ENCODE measurements around the gene PRKAG2. TPM values are rescaled to one million over a fixed set of nuclear protein-coding genes. Genes with fewer than 3 reads are reported as not detected.
A peak's percentile ranks its signal among the peaks of the same experiment; 100 is the strongest.

Gene PRKAG2
- total RNA-seq (10 to 100 TPM in 2 of 6 donors, 1 to 10 TPM in 4; 7.4 to 16.7 (median 9.2) TPM), polyA plus RNA-seq (10 to 100 TPM in 1 of 2 donors, 1 to 10 TPM in 1; 8.6 to 13.1 TPM)

- no peak for TF ChIP-seq CTCF (IDR thresholded peaks at IDR 0.05)
- ATAC-seq (peak; percentile 39 to 66 (median 49)), FAIRE-seq (no peak), DNase-seq (peak; percentile 69 to 87 (median 72))
- Histone ChIP-seq H3K36me3 (no peaks in the 10 kb centered on the region), H3K27ac (peak within 1 kb of the TSS; percentile 81 to 98 (median 91)), H3K4me1 (peaks cover 0 to 8% (median 7%) of the 10 kb centered on the region in 3 donors), H3K27me3 (no peaks in the 10 kb centered on the region), H3K9me3 (no peaks in the 10 kb centered on the region), H3K4me3 (peak within 1 kb of the TSS; percentile 65 to 95 (median 70))
- 0 to 1% methylated on average over 68 to 95 of the region's 95 CpGs for WGBS, 2 donors
- intact Hi-C loops (cut with DNase I) = no loop called here
These were observed at the start of gene PRKAG2 for GRCh38 chr7:151876899-151877777. PRKAG2 (minus strand) TSS chr7:151877115; CDS start chr7:151876620, 495 bp downstream.

- no peak for ATAC-seq
- Histone ChIP-seq H3K27ac (peak overlapping the region in 2 of 4 donors; percentile 13 to 62), H3K27me3 (no peaks in the 10 kb centered on the region), H3K4me3 (no peak overlapping the region), H3K9me3 (no peaks in the 10 kb centered on the region), H3K36me3 (no peaks in the 10 kb centered on the region), H3K4me1 (peaks cover 0 to 23% (median 15%) of the 10 kb centered on the region in 3 donors)
- intact Hi-C loops (cut with DNase I) = loop anchor here in 1 of 3 donors (10.0 kb wide), 1 partner anchor 142 kb away; no protein-coding TSS in a partner anchor
- no peak for DNase-seq
- no peak for TF ChIP-seq CTCF (IDR thresholded peaks at IDR 0.05)
- 90 to 92% methylated on average over 5 of the region's 5 CpGs for WGBS, 2 donors
- no peak for FAIRE-seq
These were observed 49.4 kb upstream of the PRKAG2 start for GRCh38 chr7:151926336-151926712.

- Histone ChIP-seq H3K27me3 (no peaks in the 10 kb centered on the region), H3K9me3 (no peaks in the 10 kb centered on the region), H3K4me3 (no peak overlapping the region), H3K4me1 (peaks cover 0 to 23% (median 15%) of the 10 kb centered on the region in 3 donors), H3K27ac (peak overlapping the region in 3 of 4 donors; percentile 13 to 62 (median 45)), H3K36me3 (no peaks in the 10 kb centered on the region)
- peak; percentile 46 to 70 (median 56) for ATAC-seq
- FAIRE-seq = no peak
- 44 to 48% methylated on average over 22 of the region's 22 CpGs for WGBS, 2 donors
- no peak for TF ChIP-seq CTCF (IDR thresholded peaks at IDR 0.05)
- peak in 4 of 6 donors; percentile 31 to 62 (median 48) for DNase-seq
- intact Hi-C loops (cut with DNase I) = loop anchor here in 1 of 3 donors (10.0 kb wide), 1 partner anchor 141 kb away; no protein-coding TSS in a partner anchor
These were observed 48.8 kb upstream of the PRKAG2 start for GRCh38 chr7:151925446-151926335.

GRCh38 chr7:151924508-151924907 is 47.6 kb upstream of the PRKAG2 start:
- whole genome bisulfite sequencing, 2 donors = 47 to 52% methylated on average over 8 of the region's 8 CpGs
- H3K9me3 ChIP-seq = no peaks in the 10 kb centered on the region
- no peaks in the 10 kb centered on the region for H3K36me3 ChIP-seq
- no peak for TF ChIP-seq CTCF (IDR thresholded peaks at IDR 0.05)
- no peaks in the 10 kb centered on the region for H3K27me3 ChIP-seq
- no peak for ATAC-seq
- peaks cover 0 to 25% (median 15%) of the 10 kb centered on the region in 3 donors for H3K4me1 ChIP-seq
- no peak for DNase-seq
- H3K4me3 ChIP-seq = no peak overlapping the region
- no peak for FAIRE-seq
- H3K27ac ChIP-seq = peak overlapping the region in 1 of 4 donors; percentile 65
- intact Hi-C loops (cut with DNase I) = loop anchor here in 1 of 3 donors (10.0 kb wide), 1 partner anchor 140 kb away; no protein-coding TSS in a partner anchor
